Liver (tissue), 9 donors: ENCODE data around the gene ABCC8. TPM values are rescaled to one million over a fixed set of nuclear protein-coding genes. Genes with fewer than 3 reads are reported as not detected.

ENCODE experiments used
- DNase-seq: peaks from one replicate; pipeline ENCODE4 v3.0.0-alpha.2; 2017; ENCODE audit warnings: low spot score
- H3K27ac ChIP-seq, 2 donors: one replicate each; pipeline ENCODE4 v1.7.0; 2013; ENCODE audit warnings: inconsistent platforms in 2 of 2, low read length in 2 of 2, control low read depth in 1 of 2, low read depth in 1 of 2, mild to moderate bottlenecking in 1 of 2
- H3K27me3 ChIP-seq, 4 donors: one replicate each; pipeline versions ENCODE4 v1.6.1 to v1.7.0; 2013; ENCODE audit warnings: low read length in 3 of 4, inconsistent platforms in 1 of 4, mild to moderate bottlenecking in 1 of 4, moderate library complexity in 1 of 4; ENCODE audit not compliant: control insufficient read depth in 4 of 4, insufficient read depth in 4 of 4
- H3K36me3 ChIP-seq, 4 donors: one replicate each; pipeline versions ENCODE4 v1.6.1 to v1.7.0; 2013; ENCODE audit warnings: low read length in 3 of 4, mild to moderate bottlenecking in 3 of 4, low read depth in 1 of 4, moderate library complexity in 1 of 4; ENCODE audit not compliant: control insufficient read depth in 4 of 4, insufficient read depth in 3 of 4
- H3K4me1 ChIP-seq, 4 donors: one replicate each; pipeline versions ENCODE4 v1.6.1 to v1.7.0; 2013; ENCODE audit warnings: low read length in 3 of 4, mild to moderate bottlenecking in 3 of 4, moderate library complexity in 1 of 4; ENCODE audit not compliant: control insufficient read depth in 4 of 4, insufficient read depth in 4 of 4
- H3K4me3 ChIP-seq, 3 donors: one replicate each; pipeline versions ENCODE4 v1.6.1 to v1.7.0; 2013; ENCODE audit warnings: low read length in 3 of 3, control low read depth in 1 of 3, low read depth in 1 of 3, mild to moderate bottlenecking in 1 of 3
- H3K9ac ChIP-seq, 2 donors: one replicate each; pipeline ENCODE4 v1.7.0; 2013; ENCODE audit warnings: low read length in 2 of 2, mild to moderate bottlenecking in 2 of 2, moderate library complexity in 2 of 2, control low read depth in 1 of 2, low read depth in 1 of 2
- H3K9me3 ChIP-seq, 4 donors: one replicate each; pipeline versions ENCODE4 v1.6.1 to v1.7.0; 2013; ENCODE audit warnings: low read length in 3 of 4; ENCODE audit not compliant: control insufficient read depth in 4 of 4
- EGR1 ChIP-seq, 2 donors: IDR thresholded peaks; 2 replicates each; pipeline ENCODE4 v1.6.1; 2016 to 2018; ENCODE audit warnings: antibody characterized with exemption in 2 of 2, low read depth in 2 of 2
- FOXA2 ChIP-seq: IDR thresholded peaks from 2 replicates; pipeline ENCODE4 v1.6.1; 2016; ENCODE audit warnings: antibody characterized with exemption
- GABPA ChIP-seq, 2 donors: IDR thresholded peaks in 1 of 2; conservative IDR thresholded peaks in 1 of 2; 2 replicates each; pipeline ENCODE4 v1.6.1; 2016; ENCODE audit warnings: antibody characterized with exemption in 2 of 2, mild to moderate bottlenecking in 1 of 2, moderate library complexity in 1 of 2
- HNF4A ChIP-seq, 2 donors: conservative IDR thresholded peaks; 2 replicates each; pipeline ENCODE4 v1.6.1; 2016; ENCODE audit warnings: antibody characterized with exemption in 2 of 2, mild to moderate bottlenecking in 2 of 2
- JUND ChIP-seq, 2 donors: IDR thresholded peaks; 2 replicates each; pipeline ENCODE4 v1.6.1; 2016; ENCODE audit warnings: antibody characterized with exemption in 2 of 2
- MAX ChIP-seq: IDR thresholded peaks from 2 replicates; pipeline ENCODE4 v1.6.1; 2016; ENCODE audit warnings: antibody characterized with exemption
- NR2F2 ChIP-seq: IDR thresholded peaks from 2 replicates; pipeline ENCODE4 v1.6.1; 2016; ENCODE audit warnings: antibody characterized with exemption
- RAD21 ChIP-seq, 2 donors: IDR thresholded peaks; 2 replicates each; pipeline ENCODE4 v1.6.1; 2016; ENCODE audit warnings: antibody characterized with exemption in 2 of 2, mild to moderate bottlenecking in 2 of 2
- REST ChIP-seq: IDR thresholded peaks from 2 replicates; pipeline ENCODE4 v1.6.1; 2016; ENCODE audit warnings: antibody characterized with exemption, mild to moderate bottlenecking
- RXRA ChIP-seq, 2 donors: IDR thresholded peaks; 2 replicates each; pipeline ENCODE4 v1.6.1; 2017 to 2018; ENCODE audit warnings: antibody characterized with exemption in 2 of 2, mild to moderate bottlenecking in 1 of 2
- SP1 ChIP-seq: IDR thresholded peaks from 2 replicates; pipeline ENCODE4 v1.6.1; 2018; ENCODE audit warnings: antibody characterized with exemption, mild to moderate bottlenecking
- TAF1 ChIP-seq: conservative IDR thresholded peaks from 2 replicates; pipeline ENCODE4 v1.6.1; 2016; ENCODE audit warnings: antibody characterized with exemption, mild to moderate bottlenecking
- YY1 ChIP-seq: IDR thresholded peaks from 2 replicates; pipeline ENCODE4 v1.6.1; 2016; ENCODE audit warnings: antibody characterized with exemption, mild to moderate bottlenecking
- WGBS: extraction: QIAGEN DNeasy Blood & Tissue Kit; methylation state at CpG from one replicate; pipeline ENCODE4 v1.1.7; 2013; 5-methylcytosine and 5-hydroxymethylcytosine counted together
- polyA plus RNA-seq, 2 donors: library from polyadenylated mRNA; stranded (reverse) in 1 of 2; unstranded in 1 of 2; fragments of 200-250 nt in 1 of 2; fragments of >200 nt in 1 of 2; fragmentation: Nextera tagmentation in 1 of 2; extraction: Ambion mirVana in 1 of 2; gene quantifications; one replicate each; pipeline versions ENCODE4 v1.2.1 to v1.2.3, GENCODE V29; 2013 to 2015
- total RNA-seq, 2 donors: library from RNA; depleted of rRNA; stranded (reverse); fragments of >200 nt; gene quantifications; one replicate each; pipeline ENCODE4 v1.2.3, GENCODE V29; 2014
- TF ChIP-seq, protein P1 (sequence below): fragments of 150-350 bp; IDR thresholded peaks from 2 replicates; pipeline ENCODE4 v1.5.1; 2017; ENCODE audit warnings: improper control_type of control experiment, low read depth, low read length; ENCODE audit not compliant: missing input control
- donor health status: healthy.
- donor health status: healthy.
- donor health status: healthy.
- donor health status: healthy.
- donor health status: healthy.

The ABCC8 gene
- total and polyA plus RNA-seq, 4 donors, result 0.16 to 0.25 TPM; not detected in 2

GRCh38 chr11:17446482-17446881 lies 30.2 kb downstream of the ABCC8 start:
- Histone ChIP-seq H3K9ac (no peak overlapping the region), H3K27ac (no peak overlapping the region), H3K27me3 (no peaks in the 10 kb centered on the region), H3K9me3 (no peaks in the 10 kb centered on the region), H3K4me1 (no peaks in the 10 kb centered on the region), H3K4me3 (no peak overlapping the region), H3K36me3 (no peaks in the 10 kb centered on the region)
- TF ChIP-seq YY1 (no peak), FOXA2 (no peak), SP1 (no peak), MAX (no peak), RXRA (IDR thresholded peaks at IDR 0.05) (no peak), REST (no peak), NR2F2 (no peak), JUND (IDR thresholded peaks at IDR 0.05) (no peak), EGR1 (IDR thresholded peaks at IDR 0.05; ENCODE audit: low read depth in 2 of 2) (no peak)
- DNase-seq, result no peak
- WGBS, result 90% methylated on average over 2 of the region's 2 CpGs

- Histone ChIP-seq H3K9ac (no peak overlapping the region), H3K27me3 (no peaks in the 10 kb centered on the region), H3K4me1 (no peaks in the 10 kb centered on the region), H3K4me3 (no peak overlapping the region), H3K36me3 (no peaks in the 10 kb centered on the region), H3K9me3 (no peaks in the 10 kb centered on the region), H3K27ac (no peak overlapping the region)
- WGBS, result 76% methylated on average over 5 of the region's 5 CpGs
- TF ChIP-seq TAF1 (no peak), FOXA2 (no peak), JUND (IDR thresholded peaks at IDR 0.05) (no peak), GABPA (IDR thresholded peaks at IDR 0.05 in 1 of 2, conservative IDR thresholded peaks at IDR 0.05 in 1 of 2) (no peak), RAD21 (IDR thresholded peaks at IDR 0.05) (no peak), MAX (no peak), NR2F2 (no peak), HNF4A (conservative IDR thresholded peaks at IDR 0.05) (no peak), YY1 (no peak)
- TF ChIP-seq, protein P1, sequence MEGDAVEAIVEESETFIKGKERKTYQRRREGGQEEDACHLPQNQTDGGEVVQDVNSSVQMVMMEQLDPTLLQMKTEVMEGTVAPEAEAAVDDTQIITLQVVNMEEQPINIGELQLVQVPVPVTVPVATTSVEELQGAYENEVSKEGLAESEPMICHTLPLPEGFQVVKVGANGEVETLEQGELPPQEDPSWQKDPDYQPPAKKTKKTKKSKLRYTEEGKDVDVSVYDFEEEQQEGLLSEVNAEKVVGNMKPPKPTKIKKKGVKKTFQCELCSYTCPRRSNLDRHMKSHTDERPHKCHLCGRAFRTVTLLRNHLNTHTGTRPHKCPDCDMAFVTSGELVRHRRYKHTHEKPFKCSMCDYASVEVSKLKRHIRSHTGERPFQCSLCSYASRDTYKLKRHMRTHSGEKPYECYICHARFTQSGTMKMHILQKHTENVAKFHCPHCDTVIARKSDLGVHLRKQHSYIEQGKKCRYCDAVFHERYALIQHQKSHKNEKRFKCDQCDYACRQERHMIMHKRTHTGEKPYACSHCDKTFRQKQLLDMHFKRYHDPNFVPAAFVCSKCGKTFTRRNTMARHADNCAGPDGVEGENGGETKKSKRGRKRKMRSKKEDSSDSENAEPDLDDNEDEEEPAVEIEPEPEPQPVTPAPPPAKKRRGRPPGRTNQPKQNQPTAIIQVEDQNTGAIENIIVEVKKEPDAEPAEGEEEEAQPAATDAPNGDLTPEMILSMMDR, result no peak
- no peak for DNase-seq
Measured at GRCh38 chr11:17445240-17445795, 31.3 kb downstream of the ABCC8 start.
